WTC11 (cell line): ENCODE measurements around the gene PDLIM7. TPM values are rescaled to one million over a fixed set of nuclear protein-coding genes. Genes with fewer than 3 reads are reported as not detected.

Source experiments
- ATAC-seq: fragments of 200-7000 bp; cut with Tn5 transposase; 2 replicates; pipeline ENCODE4 v1.10.0; 2021; ENCODE audit warnings: mild to moderate bottlenecking, moderate library complexity
- CTCF ChIA-PET: fragments of 300-600 bp; sonication (Branson Sonifier 250); formaldehyde crosslinking; loops from one replicate; lab custom pipeline; 2021; ENCODE audit warnings: antibody characterized with exemption; lab: Charles Lee
- POLR2A ChIA-PET: fragments of 350-600 bp; sonication (Branson Sonifier 250); formaldehyde crosslinking; loops from one replicate; lab custom pipeline; 2021; ENCODE audit warnings: antibody characterized with exemption; lab: Charles Lee
- DNase-seq: peaks from one replicate; pipeline ENCODE4 v3.0.0; 2021; ENCODE audit warnings: low spot score
- H3K27ac Mint-ChIP-seq: 2 replicates; pipeline ENCODE4 v1.8.0; 2021; ENCODE audit warnings: mixed read lengths
- H3K27me3 Mint-ChIP-seq: 2 replicates; pipeline ENCODE4 v1.8.0; 2021; ENCODE audit warnings: low read depth, mild to moderate bottlenecking, moderate library complexity, mixed read lengths
- H3K36me3 Mint-ChIP-seq: 2 replicates; pipeline ENCODE4 v1.8.0; 2021; ENCODE audit warnings: mixed read lengths
- H3K4me1 Mint-ChIP-seq: 2 replicates; pipeline ENCODE4 v1.8.0; 2022; ENCODE audit warnings: mixed read lengths
- H3K4me3 Mint-ChIP-seq: 2 replicates; pipeline ENCODE4 v1.8.0; 2021; ENCODE audit warnings: mild to moderate bottlenecking, moderate library complexity, mixed read lengths
- H3K9me3 Mint-ChIP-seq: 2 replicates; pipeline ENCODE4 v1.8.0; 2021; ENCODE audit warnings: mixed read lengths
- ELF4 ChIP-seq: sonication (generic); formaldehyde crosslinking; IDR thresholded peaks from 2 replicates; pipeline ENCODE4 v1.8.1; 2022; ENCODE audit warnings: low read depth, mild to moderate bottlenecking, moderate library complexity, missing genetic modification reagents
- ESRRA ChIP-seq: sonication (generic); formaldehyde crosslinking; IDR thresholded peaks from 2 replicates; pipeline ENCODE4 v1.8.1; 2022; ENCODE audit warnings: mild to moderate bottlenecking, missing genetic modification reagents, borderline replicate concordance
- ETV6 ChIP-seq: sonication (generic); formaldehyde crosslinking; IDR thresholded peaks from 2 replicates; pipeline ENCODE4 v1.8.1; 2022; ENCODE audit warnings: mild to moderate bottlenecking, missing genetic modification reagents
- FOXK1 ChIP-seq: sonication (generic); formaldehyde crosslinking; IDR thresholded peaks from 2 replicates; pipeline ENCODE4 v1.8.0; 2022; ENCODE audit warnings: mild to moderate bottlenecking, moderate library complexity, missing genetic modification reagents
- FOXP1 ChIP-seq: sonication (generic); formaldehyde crosslinking; IDR thresholded peaks from 2 replicates; pipeline ENCODE4 v1.8.0; 2022; ENCODE audit warnings: missing genetic modification reagents, mild to moderate bottlenecking, moderate library complexity, borderline replicate concordance
- GABPB1 ChIP-seq: sonication (generic); formaldehyde crosslinking; IDR thresholded peaks from 2 replicates; pipeline ENCODE4 v1.8.1; 2023; ENCODE audit warnings: mild to moderate bottlenecking, missing genetic modification reagents
- KAT7 ChIP-seq: sonication (generic); formaldehyde crosslinking; IDR thresholded peaks from 2 replicates; pipeline ENCODE4 v1.8.1; 2023; ENCODE audit warnings: missing genetic modification reagents, mild to moderate bottlenecking, borderline replicate concordance
- MYBL2 ChIP-seq: sonication (generic); formaldehyde crosslinking; IDR thresholded peaks from 2 replicates; pipeline ENCODE4 v1.8.1; 2023; ENCODE audit warnings: mild to moderate bottlenecking, moderate library complexity, missing genetic modification reagents
- NFE2L1 ChIP-seq: sonication (generic); formaldehyde crosslinking; IDR thresholded peaks from 2 replicates; pipeline ENCODE4 v1.8.1; 2023; ENCODE audit warnings: missing genetic modification reagents
- NR3C1 ChIP-seq: sonication (generic); formaldehyde crosslinking; conservative IDR thresholded peaks from 2 replicates; pipeline ENCODE4 v1.8.1; 2023; ENCODE audit warnings: low read depth, mild to moderate bottlenecking, missing genetic modification reagents
- TCF7 ChIP-seq: sonication (generic); formaldehyde crosslinking; IDR thresholded peaks from 2 replicates; pipeline ENCODE4 v1.8.0; 2022; ENCODE audit warnings: mild to moderate bottlenecking, low read depth, missing genetic modification reagents, moderate library complexity
- TP53 ChIP-seq: sonication (generic); formaldehyde crosslinking; IDR thresholded peaks from 2 replicates; pipeline ENCODE4 v1.8.1; 2023; ENCODE audit warnings: mild to moderate bottlenecking, missing genetic modification reagents
- ZNF423 ChIP-seq: fragments of 250-450 bp; sonication (Bioruptor Pico); IDR thresholded peaks from 2 replicates; pipeline ENCODE4 v2.1.2; 2022; ENCODE audit warnings: mild to moderate bottlenecking, moderate library complexity
- ZNF671 ChIP-seq: fragments of 250-450 bp; sonication (Bioruptor Pico); IDR thresholded peaks from 2 replicates; pipeline ENCODE4 v1.8.0; 2021; ENCODE audit warnings: mild to moderate bottlenecking
- total RNA-seq: library from RNA; stranded (reverse); gene quantifications from 3 replicates; pipeline ENCODE4 v1.2.3, GENCODE V29; 2021
- TF ChIP-seq, protein P1 (sequence below): sonication (generic); formaldehyde crosslinking; IDR thresholded peaks from 2 replicates; pipeline ENCODE4 v1.8.1; 2022; ENCODE audit warnings: mild to moderate bottlenecking, missing genetic modification reagents, moderate library complexity, borderline replicate concordance
- TF ChIP-seq, protein P2 (sequence below): fragments of 250-450 bp; sonication (Bioruptor Pico); IDR thresholded peaks from 2 replicates; pipeline ENCODE4 v1.9.0; 2021; ENCODE audit warnings: moderate library complexity, mild to moderate bottlenecking, inconsistent platforms, borderline replicate concordance
- TF ChIP-seq, protein P3 (sequence below): sonication (generic); formaldehyde crosslinking; IDR thresholded peaks from 2 replicates; pipeline ENCODE4 v1.8.1; 2023; ENCODE audit warnings: mild to moderate bottlenecking, missing genetic modification reagents, moderate library complexity
- TF ChIP-seq, protein P4 (sequence below): sonication (generic); formaldehyde crosslinking; IDR thresholded peaks from 2 replicates; pipeline ENCODE4 v1.8.1; 2023; ENCODE audit warnings: mild to moderate bottlenecking, missing genetic modification reagents
- TF ChIP-seq, protein P5 (sequence below): sonication (generic); formaldehyde crosslinking; IDR thresholded peaks from 2 replicates; pipeline ENCODE4 v1.8.1; 2022; ENCODE audit warnings: low read depth, mild to moderate bottlenecking, moderate library complexity, missing genetic modification reagents, borderline replicate concordance
- TF ChIP-seq, protein P6 (sequence below): sonication (generic); formaldehyde crosslinking; IDR thresholded peaks from 2 replicates; pipeline ENCODE4 v1.8.0; 2022; ENCODE audit warnings: mild to moderate bottlenecking, missing genetic modification reagents
- TF ChIP-seq, protein P7 (sequence below): sonication (generic); formaldehyde crosslinking; IDR thresholded peaks from 2 replicates; pipeline ENCODE4 v1.8.0; 2022; ENCODE audit warnings: mild to moderate bottlenecking, missing genetic modification reagents
- TF ChIP-seq, protein P8 (sequence below): sonication (generic); formaldehyde crosslinking; IDR thresholded peaks from 2 replicates; pipeline ENCODE4 v1.8.1; 2023; ENCODE audit warnings: mild to moderate bottlenecking, missing genetic modification reagents, moderate library complexity

PDLIM7 gene
- total RNA-seq, 1 experiment from 2014 or later: 142 TPM

DNA sequence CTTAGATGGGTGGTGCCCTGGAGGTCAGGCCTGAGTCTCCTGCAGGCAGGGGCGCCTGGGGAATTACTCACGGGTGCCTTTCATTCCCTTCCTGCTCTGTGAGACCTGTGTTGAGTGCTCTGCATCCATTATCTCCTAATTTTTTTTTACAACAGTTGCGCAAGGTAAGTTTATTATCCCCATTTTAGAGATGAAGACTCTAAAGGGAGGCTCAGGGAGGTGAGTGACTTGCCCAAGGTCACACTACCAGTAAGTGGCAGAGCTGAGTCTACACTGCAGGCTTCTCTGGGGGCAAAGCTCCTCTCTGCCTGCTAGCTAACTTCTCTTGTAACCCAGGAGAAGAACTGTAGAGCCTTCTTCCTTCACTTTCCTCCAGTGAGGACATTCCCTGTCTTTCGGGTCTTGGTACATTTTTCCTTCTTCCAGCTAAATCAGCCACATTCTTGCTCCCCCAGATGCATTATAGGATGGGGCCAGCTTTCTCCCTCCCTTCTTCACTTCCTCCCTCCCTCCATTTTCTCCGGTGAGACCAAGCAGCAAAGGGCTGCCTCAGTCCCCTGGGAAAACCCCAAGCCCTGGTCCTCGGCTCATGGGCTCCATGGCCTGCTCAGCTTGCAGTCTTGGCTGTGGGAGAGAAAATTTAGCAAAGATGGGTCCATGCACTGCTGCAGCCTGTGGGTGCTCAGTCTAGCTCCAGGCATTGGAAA is 49.0 kb downstream of the PDLIM7 start (continued):
- no peak for TF ChIP-seq ELF4 (CRISPR knock-in tag)
- no peak for TF ChIP-seq NR3C1 (CRISPR knock-in tag)
- no peak for TF ChIP-seq MYBL2 (CRISPR knock-in tag)
- TF ChIP-seq, protein P1, sequence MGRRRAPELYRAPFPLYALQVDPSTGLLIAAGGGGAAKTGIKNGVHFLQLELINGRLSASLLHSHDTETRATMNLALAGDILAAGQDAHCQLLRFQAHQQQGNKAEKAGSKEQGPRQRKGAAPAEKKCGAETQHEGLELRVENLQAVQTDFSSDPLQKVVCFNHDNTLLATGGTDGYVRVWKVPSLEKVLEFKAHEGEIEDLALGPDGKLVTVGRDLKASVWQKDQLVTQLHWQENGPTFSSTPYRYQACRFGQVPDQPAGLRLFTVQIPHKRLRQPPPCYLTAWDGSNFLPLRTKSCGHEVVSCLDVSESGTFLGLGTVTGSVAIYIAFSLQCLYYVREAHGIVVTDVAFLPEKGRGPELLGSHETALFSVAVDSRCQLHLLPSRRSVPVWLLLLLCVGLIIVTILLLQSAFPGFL (CRISPR knock-in tag): no peak
- TF ChIP-seq, protein P2, sequence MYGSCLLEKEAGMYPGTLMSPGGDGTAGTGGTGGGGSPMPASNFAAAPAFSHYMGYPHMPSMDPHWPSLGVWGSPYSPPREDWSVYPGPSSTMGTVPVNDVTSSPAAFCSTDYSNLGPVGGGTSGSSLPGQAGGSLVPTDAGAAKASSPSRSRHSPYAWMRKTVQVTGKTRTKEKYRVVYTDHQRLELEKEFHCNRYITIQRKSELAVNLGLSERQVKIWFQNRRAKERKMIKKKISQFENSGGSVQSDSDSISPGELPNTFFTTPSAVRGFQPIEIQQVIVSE (CRISPR knock-in tag): no peak
- TF ChIP-seq GABPB1 (CRISPR knock-in tag): no peak
- no peak for TF ChIP-seq TCF7 (CRISPR knock-in tag)
- TF ChIP-seq, protein P3, sequence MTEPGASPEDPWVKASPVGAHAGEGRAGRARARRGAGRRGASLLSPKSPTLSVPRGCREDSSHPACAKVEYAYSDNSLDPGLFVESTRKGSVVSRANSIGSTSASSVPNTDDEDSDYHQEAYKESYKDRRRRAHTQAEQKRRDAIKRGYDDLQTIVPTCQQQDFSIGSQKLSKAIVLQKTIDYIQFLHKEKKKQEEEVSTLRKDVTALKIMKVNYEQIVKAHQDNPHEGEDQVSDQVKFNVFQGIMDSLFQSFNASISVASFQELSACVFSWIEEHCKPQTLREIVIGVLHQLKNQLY (CRISPR knock-in tag): no peak
- TF ChIP-seq, protein P4, sequence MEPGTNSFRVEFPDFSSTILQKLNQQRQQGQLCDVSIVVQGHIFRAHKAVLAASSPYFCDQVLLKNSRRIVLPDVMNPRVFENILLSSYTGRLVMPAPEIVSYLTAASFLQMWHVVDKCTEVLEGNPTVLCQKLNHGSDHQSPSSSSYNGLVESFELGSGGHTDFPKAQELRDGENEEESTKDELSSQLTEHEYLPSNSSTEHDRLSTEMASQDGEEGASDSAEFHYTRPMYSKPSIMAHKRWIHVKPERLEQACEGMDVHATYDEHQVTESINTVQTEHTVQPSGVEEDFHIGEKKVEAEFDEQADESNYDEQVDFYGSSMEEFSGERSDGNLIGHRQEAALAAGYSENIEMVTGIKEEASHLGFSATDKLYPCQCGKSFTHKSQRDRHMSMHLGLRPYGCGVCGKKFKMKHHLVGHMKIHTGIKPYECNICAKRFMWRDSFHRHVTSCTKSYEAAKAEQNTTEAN (CRISPR knock-in tag): no peak
- TF ChIP-seq TP53: no peak

DNA sequence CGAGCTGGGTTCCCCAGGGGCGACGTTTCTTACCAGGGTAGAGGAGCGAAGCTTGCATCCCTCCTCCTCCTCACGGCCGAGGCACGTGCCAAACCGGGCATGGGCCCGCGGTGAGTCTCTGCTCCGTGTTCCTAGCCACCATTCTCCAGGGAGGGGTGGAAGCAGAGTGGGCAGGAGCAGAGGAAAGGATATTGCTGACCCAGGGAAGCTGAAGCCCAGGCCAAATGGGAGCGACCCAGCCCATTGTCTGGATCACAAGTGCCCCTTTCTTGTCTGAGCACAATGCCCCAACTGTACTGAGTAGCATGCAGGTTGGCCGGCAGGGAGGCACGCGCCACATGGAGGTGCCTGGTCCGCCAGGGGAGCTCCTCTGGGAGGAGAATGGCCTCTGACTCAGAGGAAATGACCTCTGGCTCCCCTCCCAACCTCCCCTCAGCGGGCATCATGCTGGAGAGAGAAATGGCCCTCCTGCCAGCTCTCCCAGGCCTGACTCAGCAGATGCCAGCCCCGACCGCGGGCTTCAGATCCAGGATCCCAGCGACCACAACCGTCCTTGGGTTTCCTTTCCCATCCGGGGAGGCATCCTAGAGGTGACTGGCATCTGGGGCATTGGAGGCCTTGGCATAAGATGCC is 49.7 kb downstream of the PDLIM7 start:
- peak; percentile 24 for ATAC-seq
- ChIA-PET POLR2A (interaction anchor here (0.6 to 5.8 kb wide), 14 partner anchors 8 to 316 kb away, joined by 3 to 38 read pairs (median 4); partner anchors contain the start of genes DDX41, GRK6, NSD1 and PDLIM7), CTCF (interaction anchor here (0.8 to 15.8 kb wide), 20 partner anchors 7 to 313 kb away, joined by 3 to 171 read pairs (median 6); partner anchors contain the start of genes GRK6, MXD3 and SLC34A1)
- peak; percentile 62 for DNase-seq
- Mint-ChIP-seq H3K4me3 (peak overlapping the region; percentile 60), H3K9me3 (no peaks in the 10 kb centered on the region), H3K27me3 (peaks cover 43% of the 10 kb centered on the region), H3K4me1 (peaks cover 48% of the 10 kb centered on the region), H3K27ac (no peak overlapping the region), H3K36me3 (no peaks in the 10 kb centered on the region)
- 0 out of 2 replicates have a peak, but pooled peaks have one; percentile 44 for TF ChIP-seq ESRRA
- TF ChIP-seq KAT7 (CRISPR knock-in tag): peak; percentile 77; the same call in 1 of the 2 replicates
- TF ChIP-seq ZNF671: no peak
- TF ChIP-seq, protein P2 (CRISPR knock-in tag): no peak
- peak; percentile 41; the same call in 1 of the 2 replicates for TF ChIP-seq NFE2L1
- TF ChIP-seq FOXP1 (CRISPR knock-in tag): 0 out of 2 replicates have a peak, but pooled peaks have one; percentile 10
- TF ChIP-seq, protein P5, sequence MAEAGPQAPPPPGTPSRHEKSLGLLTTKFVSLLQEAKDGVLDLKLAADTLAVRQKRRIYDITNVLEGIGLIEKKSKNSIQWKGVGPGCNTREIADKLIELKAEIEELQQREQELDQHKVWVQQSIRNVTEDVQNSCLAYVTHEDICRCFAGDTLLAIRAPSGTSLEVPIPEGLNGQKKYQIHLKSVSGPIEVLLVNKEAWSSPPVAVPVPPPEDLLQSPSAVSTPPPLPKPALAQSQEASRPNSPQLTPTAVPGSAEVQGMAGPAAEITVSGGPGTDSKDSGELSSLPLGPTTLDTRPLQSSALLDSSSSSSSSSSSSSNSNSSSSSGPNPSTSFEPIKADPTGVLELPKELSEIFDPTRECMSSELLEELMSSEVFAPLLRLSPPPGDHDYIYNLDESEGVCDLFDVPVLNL (CRISPR knock-in tag): peak; percentile 10; the same call in 1 of the 2 replicates
- TF ChIP-seq, protein P6, sequence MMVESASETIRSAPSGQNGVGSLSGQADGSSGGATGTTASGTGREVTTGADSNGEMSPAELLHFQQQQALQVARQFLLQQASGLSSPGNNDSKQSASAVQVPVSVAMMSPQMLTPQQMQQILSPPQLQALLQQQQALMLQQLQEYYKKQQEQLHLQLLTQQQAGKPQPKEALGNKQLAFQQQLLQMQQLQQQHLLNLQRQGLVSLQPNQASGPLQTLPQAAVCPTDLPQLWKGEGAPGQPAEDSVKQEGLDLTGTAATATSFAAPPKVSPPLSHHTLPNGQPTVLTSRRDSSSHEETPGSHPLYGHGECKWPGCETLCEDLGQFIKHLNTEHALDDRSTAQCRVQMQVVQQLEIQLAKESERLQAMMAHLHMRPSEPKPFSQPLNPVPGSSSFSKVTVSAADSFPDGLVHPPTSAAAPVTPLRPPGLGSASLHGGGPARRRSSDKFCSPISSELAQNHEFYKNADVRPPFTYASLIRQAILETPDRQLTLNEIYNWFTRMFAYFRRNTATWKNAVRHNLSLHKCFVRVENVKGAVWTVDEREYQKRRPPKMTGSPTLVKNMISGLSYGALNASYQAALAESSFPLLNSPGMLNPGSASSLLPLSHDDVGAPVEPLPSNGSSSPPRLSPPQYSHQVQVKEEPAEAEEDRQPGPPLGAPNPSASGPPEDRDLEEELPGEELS: peak; percentile 77; the same call in 1 of the 2 replicates
- TF ChIP-seq, protein P7, sequence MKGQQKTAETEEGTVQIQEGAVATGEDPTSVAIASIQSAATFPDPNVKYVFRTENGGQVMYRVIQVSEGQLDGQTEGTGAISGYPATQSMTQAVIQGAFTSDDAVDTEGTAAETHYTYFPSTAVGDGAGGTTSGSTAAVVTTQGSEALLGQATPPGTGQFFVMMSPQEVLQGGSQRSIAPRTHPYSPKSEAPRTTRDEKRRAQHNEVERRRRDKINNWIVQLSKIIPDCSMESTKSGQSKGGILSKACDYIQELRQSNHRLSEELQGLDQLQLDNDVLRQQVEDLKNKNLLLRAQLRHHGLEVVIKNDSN: 0 out of 2 replicates have a peak, but pooled peaks have one; percentile 9
- TF ChIP-seq ZNF423: 0 out of 2 replicates have a peak, but pooled peaks have one; percentile 17
- TF ChIP-seq, protein P8, sequence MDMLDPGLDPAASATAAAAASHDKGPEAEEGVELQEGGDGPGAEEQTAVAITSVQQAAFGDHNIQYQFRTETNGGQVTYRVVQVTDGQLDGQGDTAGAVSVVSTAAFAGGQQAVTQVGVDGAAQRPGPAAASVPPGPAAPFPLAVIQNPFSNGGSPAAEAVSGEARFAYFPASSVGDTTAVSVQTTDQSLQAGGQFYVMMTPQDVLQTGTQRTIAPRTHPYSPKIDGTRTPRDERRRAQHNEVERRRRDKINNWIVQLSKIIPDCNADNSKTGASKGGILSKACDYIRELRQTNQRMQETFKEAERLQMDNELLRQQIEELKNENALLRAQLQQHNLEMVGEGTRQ (CRISPR knock-in tag): peak; percentile 48
- TF ChIP-seq ETV6 (CRISPR knock-in tag): peak; percentile 62; the same call in 1 of the 2 replicates
- TF ChIP-seq, protein P4 (CRISPR knock-in tag): no peak
- TF ChIP-seq FOXK1 (CRISPR knock-in tag): peak; percentile 53
